NT2/D1 (cell line): ENCODE results near the gene PAGE2B.

Experiments
- DNase-seq: peaks from one replicate; pipeline ENCODE4 v3.0.0-alpha.2; 2011; ENCODE audit warnings: low read depth, low spot score
- H3K27me3 ChIP-seq: 2 replicates; pipeline ENCODE4 v1.6.0; 2011; ENCODE audit warnings: mild to moderate bottlenecking; ENCODE audit not compliant: insufficient read length, insufficient read depth
- H3K36me3 ChIP-seq: 2 replicates; pipeline ENCODE4 v1.6.1; 2011; ENCODE audit warnings: mild to moderate bottlenecking, low read length, mixed read lengths; ENCODE audit not compliant: insufficient read depth, insufficient read length
- H3K4me1 ChIP-seq: 2 replicates; pipeline ENCODE4 v1.5.1; 2011; ENCODE audit not compliant: insufficient read depth, insufficient read length
- H3K4me3 ChIP-seq: 2 replicates; pipeline ENCODE4 v1.5.1; 2011; ENCODE audit warnings: low read depth; ENCODE audit not compliant: insufficient read length
- H3K9ac ChIP-seq: 2 replicates; pipeline ENCODE4 v1.6.0; 2011; ENCODE audit warnings: low read depth; ENCODE audit not compliant: insufficient read length
- H3K9me3 ChIP-seq: 2 replicates; pipeline ENCODE4 v1.5.1; 2011; ENCODE audit warnings: mild to moderate bottlenecking, low read length; ENCODE audit not compliant: insufficient read depth
- SUZ12 ChIP-seq: IDR thresholded peaks from 2 replicates; pipeline ENCODE4 v1.6.1; 2011; ENCODE audit not compliant: insufficient read length, insufficient read depth; ENCODE audit errors: extremely low read depth
- YY1 ChIP-seq: IDR thresholded peaks from 2 replicates; pipeline ENCODE4 v1.6.1; 2011; ENCODE audit not compliant: insufficient read length, insufficient read depth
- ZNF274 ChIP-seq: IDR thresholded peaks from 2 replicates; pipeline ENCODE4 v1.6.1; 2011; ENCODE audit warnings: mild to moderate bottlenecking, low read depth, low read length

PAGE2B gene

DNA sequence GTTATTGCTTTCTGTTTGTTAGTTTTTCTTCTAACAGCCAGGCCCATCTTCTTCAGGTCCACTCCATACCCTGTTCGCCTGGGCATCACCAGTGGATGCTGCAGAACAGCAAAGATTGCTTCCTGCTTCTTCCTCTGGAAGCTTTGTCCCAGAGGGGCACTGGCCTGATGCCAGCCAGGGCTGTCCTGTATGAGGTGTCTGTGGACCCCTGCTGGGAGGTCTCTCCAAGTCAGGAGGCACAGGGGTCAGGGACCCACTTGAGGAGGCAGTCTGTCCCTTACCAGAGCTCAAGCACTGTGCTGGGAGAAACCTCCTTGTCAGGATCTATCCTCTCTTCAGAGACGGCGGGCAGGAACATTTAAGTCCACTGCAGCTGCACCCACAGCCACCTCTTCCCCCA lies 2.5 kb upstream of the PAGE2B start:
- no peak for DNase-seq
- H3K4me1 ChIP-seq, result no peaks in the 10 kb centered on the region
- TF ChIP-seq ZNF274, result no peak
- no peak for TF ChIP-seq SUZ12
- no peak for TF ChIP-seq YY1
- no peaks in the 10 kb centered on the region for H3K9me3 ChIP-seq
- H3K27me3 ChIP-seq, result no peaks in the 10 kb centered on the region
- H3K9ac ChIP-seq, result no peak overlapping the region
- H3K4me3 ChIP-seq, result no peak overlapping the region
- H3K36me3 ChIP-seq, result no peaks in the 10 kb centered on the region

DNA sequence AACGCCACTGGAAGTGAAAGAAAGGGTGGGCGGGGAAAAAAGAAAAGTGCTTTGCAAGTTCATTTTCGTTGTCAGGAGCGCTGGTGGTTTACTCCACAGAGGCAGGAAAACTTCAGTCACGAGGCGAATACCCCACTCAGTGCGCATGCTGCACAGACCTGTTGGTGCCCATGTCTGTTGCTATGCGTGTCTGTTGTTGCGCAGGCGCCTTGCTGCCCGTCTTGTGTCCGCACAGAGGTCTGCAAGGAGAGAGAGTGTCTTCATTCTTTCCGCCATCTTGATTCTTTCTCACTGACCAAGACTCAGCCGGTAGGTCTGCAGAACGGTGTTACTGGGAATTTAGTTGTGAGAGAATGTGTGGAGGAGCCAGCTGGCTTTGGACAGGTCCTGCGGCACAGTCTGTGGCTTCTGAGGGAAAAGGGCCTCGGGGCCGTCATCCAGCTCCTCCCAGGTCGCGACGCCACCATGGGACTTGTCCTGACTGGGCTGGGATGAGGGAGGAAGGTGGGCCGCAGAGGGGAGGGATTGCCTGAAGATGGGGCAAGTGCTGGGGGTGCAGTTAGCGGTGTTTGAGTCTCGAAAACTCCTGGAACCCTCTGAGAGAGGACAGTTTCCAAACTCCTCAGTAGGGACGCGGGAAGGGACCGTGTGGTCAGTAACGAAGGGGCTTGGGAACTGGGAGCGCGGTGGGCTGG lies 14.1 kb downstream of the PAGE2B start, which contains the start of gene PAGE2:
Gene PAGE2 (plus strand): TSS at position 224 of the 695 bp plus-strand sequence. CDS start 1,003 bp downstream, outside the sequence.
- Histone ChIP-seq H3K9me3 (no peaks in the 10 kb centered on the region), H3K36me3 (no peaks in the 10 kb centered on the region), H3K27me3 (no peaks in the 10 kb centered on the region), H3K4me1 (no peaks in the 10 kb centered on the region), H3K9ac (no peak within 1 kb of the TSS), H3K4me3 (no peak within 1 kb of the TSS)
- DNase-seq, result no peak
- TF ChIP-seq ZNF274 (no peak), YY1 (no peak), SUZ12 (no peak)

GRCh38 chrX:55098691-55099090 lies 23.9 kb downstream of the PAGE2B start:
- Histone ChIP-seq H3K36me3 (no peaks in the 10 kb centered on the region), H3K27me3 (no peaks in the 10 kb centered on the region), H3K4me1 (no peaks in the 10 kb centered on the region), H3K9me3 (no peaks in the 10 kb centered on the region), H3K4me3 (no peak overlapping the region), H3K9ac (no peak overlapping the region)
- TF ChIP-seq ZNF274 (no peak), SUZ12 (no peak), YY1 (no peak)
- no peak for DNase-seq

DNA sequence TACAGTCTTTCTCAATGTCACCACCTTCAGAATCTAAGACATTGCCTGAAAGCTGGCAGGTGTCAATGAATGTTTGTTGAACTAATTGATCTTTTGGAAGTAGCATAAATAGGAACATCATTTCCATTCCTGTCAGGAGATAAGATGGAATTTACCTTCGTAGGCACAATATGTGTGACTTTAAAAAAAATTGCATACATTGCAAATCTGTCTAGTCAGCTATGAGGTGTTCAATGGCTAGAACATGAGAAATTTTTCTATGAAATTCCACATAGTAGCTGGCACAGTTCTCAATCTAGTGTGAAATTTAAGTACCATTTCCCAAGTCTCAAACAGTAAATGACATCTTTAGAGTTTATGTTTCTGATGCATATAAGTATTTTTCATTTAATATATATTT lies 24.3 kb downstream of the PAGE2B start:
- H3K4me1 ChIP-seq, result no peaks in the 10 kb centered on the region
- no peak overlapping the region for H3K4me3 ChIP-seq
- no peak overlapping the region for H3K9ac ChIP-seq
- no peaks in the 10 kb centered on the region for H3K36me3 ChIP-seq
- no peak for DNase-seq
- H3K27me3 ChIP-seq, result no peaks in the 10 kb centered on the region
- TF ChIP-seq ZNF274 (no peak), SUZ12 (no peak)
- no peaks in the 10 kb centered on the region for H3K9me3 ChIP-seq

DNA sequence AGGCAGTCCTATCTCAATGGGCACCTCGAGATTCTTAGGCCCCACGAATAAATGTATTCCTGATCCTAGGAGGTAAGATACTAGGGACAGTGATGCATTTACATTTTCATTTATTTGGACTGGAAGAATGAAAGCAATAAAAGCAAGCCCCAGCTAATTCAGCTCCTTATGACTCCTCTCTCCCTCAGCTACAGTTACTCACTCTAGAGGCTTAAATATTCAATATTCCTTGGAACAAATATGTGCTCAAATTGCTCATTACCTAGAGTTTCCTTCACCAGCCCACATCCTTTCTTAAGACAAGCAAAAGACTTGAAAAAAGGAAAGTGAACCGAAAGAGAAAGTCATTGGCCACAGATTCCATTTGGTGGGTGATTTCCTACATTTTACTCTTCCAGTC lies 27.9 kb downstream of the PAGE2B start:
- Histone ChIP-seq H3K9ac (no peak overlapping the region), H3K4me1 (no peaks in the 10 kb centered on the region), H3K36me3 (no peaks in the 10 kb centered on the region), H3K9me3 (no peaks in the 10 kb centered on the region), H3K27me3 (no peaks in the 10 kb centered on the region), H3K4me3 (no peak overlapping the region)
- TF ChIP-seq SUZ12 (no peak), ZNF274 (no peak), YY1 (no peak)
- DNase-seq, result no peak

DNA sequence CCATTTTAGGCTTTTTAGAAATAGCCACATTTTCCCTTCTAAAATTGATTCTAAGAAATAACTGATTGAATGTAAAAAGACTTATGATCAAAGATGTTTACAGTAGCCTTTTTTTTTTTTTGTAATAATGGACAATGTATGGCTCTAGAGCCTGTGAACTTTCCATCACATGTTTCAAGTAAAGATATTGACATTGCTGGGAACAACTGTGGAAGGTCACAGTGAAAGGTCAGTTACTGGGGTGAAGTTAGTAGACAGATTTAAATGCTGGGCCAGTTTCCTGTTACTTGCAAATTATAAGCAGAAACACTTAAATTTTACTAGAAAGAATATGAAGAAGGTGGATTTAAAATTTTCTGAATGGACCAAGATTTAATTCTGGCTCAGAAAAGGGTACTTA lies 32.4 kb downstream of the PAGE2B start:
- DNase-seq, result no peak
- Histone ChIP-seq H3K36me3 (no peaks in the 10 kb centered on the region), H3K4me1 (no peaks in the 10 kb centered on the region), H3K9me3 (no peaks in the 10 kb centered on the region), H3K4me3 (no peak overlapping the region), H3K9ac (no peak overlapping the region), H3K27me3 (no peaks in the 10 kb centered on the region)
- no peak for TF ChIP-seq YY1
- TF ChIP-seq SUZ12, result no peak
- no peak for TF ChIP-seq ZNF274

GRCh38 chrX:55107911-55108310 lies 33.1 kb downstream of the PAGE2B start:
- no peak overlapping the region for H3K4me3 ChIP-seq
- TF ChIP-seq ZNF274, result no peak
- TF ChIP-seq SUZ12, result no peak
- TF ChIP-seq YY1, result no peak
- no peak for DNase-seq
- no peak overlapping the region for H3K9ac ChIP-seq
- H3K9me3 ChIP-seq, result no peaks in the 10 kb centered on the region
- H3K27me3 ChIP-seq, result no peaks in the 10 kb centered on the region
- no peaks in the 10 kb centered on the region for H3K36me3 ChIP-seq
- no peaks in the 10 kb centered on the region for H3K4me1 ChIP-seq

DNA sequence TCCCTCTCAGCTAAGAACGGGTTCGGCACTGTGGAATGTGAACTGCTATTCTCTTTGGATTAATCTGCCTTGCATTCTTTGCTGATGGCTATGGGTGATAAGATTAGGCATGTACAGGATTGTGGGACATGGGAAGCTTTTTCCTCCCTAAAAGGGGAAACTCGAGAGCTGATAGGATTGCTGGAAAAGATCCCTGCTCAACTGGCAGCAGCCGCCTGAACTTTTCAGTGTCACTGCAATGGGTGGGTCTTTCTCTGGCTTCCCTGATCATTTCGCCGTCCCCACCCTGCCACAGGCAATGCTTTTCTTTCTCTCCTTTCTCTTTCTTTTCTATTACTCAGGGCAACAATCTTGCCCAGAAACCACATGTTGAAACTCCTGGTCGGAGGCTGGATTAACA lies 34.5 kb downstream of the PAGE2B start:
- Histone ChIP-seq H3K4me3 (no peak overlapping the region), H3K4me1 (no peaks in the 10 kb centered on the region), H3K9ac (no peak overlapping the region), H3K27me3 (no peaks in the 10 kb centered on the region), H3K9me3 (no peaks in the 10 kb centered on the region), H3K36me3 (no peaks in the 10 kb centered on the region)
- DNase-seq, result no peak
- TF ChIP-seq SUZ12, result no peak
- TF ChIP-seq YY1, result no peak
- no peak for TF ChIP-seq ZNF274
